Measurements from ENCODE around the gene VDAC2.
A peak's percentile ranks its signal among the peaks of the same experiment; 100 is the strongest.

VDAC2 gene

DNA sequence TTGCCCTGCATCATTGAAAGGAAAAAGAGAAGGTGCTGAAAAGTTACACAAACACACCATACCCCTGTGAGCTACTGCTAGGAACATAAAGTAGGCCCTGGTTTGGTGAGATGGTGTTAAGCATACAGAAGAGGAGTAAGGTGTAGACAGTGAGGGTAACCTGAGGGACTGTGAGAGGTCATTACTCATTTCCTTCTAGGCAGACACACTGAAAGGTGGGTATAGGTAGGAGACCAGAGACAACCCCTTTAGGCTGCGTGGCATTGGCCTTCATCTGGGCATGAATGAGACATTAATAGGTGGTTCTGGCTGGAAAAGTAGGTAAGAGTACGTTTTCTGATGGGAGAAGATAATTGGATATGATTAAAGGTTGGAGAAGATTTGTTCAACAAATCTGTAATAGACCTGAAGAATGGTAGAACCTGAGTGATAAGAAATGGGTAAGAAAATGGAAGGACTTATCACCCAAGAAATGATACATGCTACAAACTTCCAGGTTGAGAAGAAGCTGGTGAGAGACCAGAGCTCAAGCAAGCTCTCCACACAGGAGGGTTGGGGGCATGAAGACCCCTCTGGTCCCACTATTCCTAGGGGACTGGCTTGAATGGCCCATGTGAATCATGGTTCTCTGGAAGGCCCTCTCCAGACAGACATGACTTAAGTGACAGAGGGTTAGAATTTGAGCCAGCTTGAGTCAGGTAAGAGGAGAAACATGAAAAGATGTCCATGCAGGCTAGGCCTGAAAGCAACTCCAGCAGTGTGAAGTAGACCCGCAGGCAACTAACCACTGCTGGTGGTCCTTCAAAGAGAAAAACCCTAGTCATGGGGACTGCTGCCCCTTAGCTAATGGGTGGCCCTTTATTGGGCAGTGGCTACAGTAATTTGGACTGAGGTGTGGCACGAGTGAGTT, 21.3 kb downstream of the VDAC2 start:
- no peak for DNase-seq

DNA sequence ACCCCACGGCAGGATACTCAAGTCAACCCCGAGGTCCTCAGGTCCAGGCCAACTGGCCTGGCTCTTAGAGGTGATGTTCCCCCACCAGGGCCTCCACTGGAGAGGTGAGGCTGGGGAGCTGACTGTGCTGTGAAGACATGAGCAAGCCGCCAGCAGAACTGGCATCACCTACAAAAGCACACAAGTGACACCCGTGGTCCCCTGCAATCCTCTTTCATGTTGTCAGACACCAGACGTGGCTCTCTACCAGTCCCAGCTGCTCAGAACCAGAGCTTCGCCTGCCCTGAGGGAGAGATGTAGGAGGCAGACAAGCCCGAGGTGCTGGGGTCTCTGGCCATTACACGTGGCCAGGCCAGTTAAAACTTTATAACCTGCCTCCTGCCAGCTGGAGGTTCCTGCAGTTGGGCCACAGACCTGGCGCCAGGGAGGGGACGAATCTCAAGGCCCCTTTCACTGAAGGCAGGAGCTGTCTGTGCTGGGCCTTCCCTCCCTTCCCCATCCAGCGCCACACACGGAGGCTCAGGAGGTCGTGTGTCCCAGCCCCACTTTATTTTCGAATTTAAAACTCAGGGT, 22.9 kb downstream of the VDAC2 start:
- DNase-seq = no peak

DNA sequence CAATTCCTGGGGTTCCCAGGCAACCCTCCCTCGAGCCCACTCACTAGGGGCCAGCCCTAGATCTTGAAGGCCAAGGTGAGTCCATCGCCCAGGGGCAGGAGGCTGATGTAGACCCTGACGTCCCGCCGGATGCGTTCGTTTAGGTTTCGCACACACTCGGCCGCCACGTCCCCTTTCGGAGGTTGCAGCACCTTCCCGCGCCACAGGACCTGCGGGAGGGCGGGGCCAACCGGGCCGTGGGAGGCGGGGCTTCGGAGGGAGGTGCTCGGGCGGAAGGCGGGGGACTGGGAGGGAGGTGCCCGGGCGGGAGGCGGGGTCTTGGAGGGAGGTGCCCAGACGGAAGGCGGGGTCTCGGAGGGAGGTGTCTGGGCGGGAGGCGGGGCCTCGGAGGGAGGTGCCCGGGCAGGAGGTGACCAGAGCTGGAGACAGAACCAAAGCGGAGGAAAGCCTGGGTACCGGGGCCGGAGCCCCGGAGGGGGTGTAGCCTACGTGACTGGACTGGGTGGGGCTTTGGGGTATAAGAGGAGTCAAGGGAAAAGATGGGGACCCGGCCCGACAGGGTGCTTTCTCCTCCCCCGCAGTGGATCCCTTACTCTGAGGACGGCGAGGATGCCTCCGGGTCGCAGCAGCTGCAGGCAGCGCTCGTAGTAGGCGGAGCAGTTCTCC, 23.6 kb downstream of the VDAC2 start:
- DNase-seq = peak; percentile 99

- DNase-seq = peak; percentile 55
Observed at GRCh38 chr10:75234683-75235374, 24.2 kb downstream of the VDAC2 start.

- peak; percentile 97 for DNase-seq
Observed at GRCh38 chr10:75235375-75236177, 25.0 kb downstream of the VDAC2 start, which contains the start of gene COMTD1. COMTD1 (minus strand) TSS chr10:75235957; CDS start chr10:75235928, 29 bp downstream.

- DNase-seq = no peak
Observed at GRCh38 chr10:75236178-75236825, 25.7 kb downstream of the VDAC2 start.

GRCh38 chr10:75238182-75239095, 27.8 kb downstream of the VDAC2 start:
- DNase-seq = no peak

- DNase-seq = no peak
Observed at GRCh38 chr10:75239096-75239790, 28.6 kb downstream of the VDAC2 start.

- no peak for DNase-seq
Observed at GRCh38 chr10:75240329-75241076, 29.9 kb downstream of the VDAC2 start.

- DNase-seq = no peak
Observed at GRCh38 chr10:75243426-75243825, 32.8 kb downstream of the VDAC2 start.

DNA sequence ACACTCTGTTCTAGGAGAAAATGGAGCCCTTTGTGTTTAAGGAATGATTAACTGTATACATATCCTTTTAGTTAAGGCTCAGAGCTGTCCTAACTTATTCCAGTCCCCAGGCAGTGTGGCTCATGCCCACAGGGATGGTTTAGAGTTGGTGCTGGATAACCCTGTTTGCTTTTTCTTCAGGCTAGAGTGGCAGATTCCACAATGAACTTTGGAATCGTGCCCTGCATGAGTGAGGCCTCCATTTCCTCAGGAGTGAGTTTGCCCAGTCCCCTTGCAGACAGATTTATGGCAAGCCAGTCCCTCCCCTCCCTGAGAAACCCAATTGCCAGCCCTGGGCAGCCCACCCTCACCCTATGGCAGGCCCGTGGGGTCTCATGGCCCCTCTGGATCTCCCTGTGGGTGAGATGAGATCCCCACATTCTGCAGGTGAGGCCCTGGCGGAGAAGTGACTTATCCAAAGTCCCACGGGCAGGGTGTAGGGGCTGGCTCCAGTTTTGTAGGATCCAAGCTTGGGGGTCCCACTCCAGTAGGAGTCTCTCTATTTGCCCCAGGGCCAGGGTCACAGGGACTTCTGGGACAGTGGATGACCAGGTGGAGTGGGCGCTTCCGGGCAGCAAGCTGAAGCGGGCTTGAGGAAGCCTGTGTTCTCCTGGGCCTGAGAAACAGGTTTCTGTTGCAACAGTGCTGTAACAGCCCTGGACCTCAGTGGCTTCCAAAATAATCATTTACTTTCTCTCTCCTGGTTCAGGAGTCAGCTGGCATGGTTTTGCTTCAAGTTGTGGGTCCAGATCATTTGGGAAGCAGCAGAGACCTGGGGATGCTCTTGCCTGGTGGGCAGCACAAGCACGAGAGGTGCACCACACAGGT, 34.1 kb downstream of the VDAC2 start:
- no peak for DNase-seq

DNA sequence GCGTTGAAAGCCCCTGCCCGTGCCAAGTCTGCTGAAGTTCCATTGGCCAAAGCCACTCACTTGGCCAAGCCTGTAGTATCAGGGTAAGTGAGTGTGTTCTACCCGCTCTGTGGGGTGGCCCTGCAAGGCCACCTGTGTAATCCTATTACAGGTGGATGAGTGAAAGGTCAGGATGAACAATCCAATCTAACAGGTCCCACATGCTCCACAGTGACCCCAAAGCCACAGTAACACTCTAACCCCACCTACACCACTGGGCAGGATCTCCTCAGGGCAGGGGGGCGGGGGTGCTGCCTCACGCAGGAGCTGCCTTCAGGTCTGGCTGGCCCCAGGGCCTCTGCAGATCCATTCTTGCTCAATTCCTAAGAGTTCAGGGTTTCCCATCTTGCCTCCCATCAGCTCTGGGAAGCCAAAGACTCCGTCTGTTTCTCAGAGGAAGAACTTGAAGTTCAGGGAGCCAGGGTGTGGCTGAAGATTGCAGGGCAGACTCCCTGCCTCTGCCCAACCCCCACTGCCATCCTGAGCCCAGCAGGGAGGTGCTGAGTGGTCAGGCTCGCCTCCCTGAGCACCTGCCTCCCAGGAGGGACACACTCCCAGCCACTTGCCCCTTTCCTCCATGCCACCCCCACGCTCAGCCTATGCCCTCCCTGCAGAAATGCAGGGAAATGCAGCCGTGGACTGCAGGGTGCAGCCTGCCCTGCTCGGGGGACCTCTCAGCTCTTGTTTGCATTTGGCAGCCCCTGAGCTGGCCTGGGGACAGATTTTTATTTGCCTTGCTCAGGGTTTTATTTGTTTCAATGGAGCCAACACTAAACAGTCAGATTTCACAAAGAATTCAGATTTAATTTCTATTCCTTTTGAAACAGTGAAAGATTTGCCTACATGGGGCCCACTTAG, 35.0 kb downstream of the VDAC2 start:
- no peak for DNase-seq

DNA sequence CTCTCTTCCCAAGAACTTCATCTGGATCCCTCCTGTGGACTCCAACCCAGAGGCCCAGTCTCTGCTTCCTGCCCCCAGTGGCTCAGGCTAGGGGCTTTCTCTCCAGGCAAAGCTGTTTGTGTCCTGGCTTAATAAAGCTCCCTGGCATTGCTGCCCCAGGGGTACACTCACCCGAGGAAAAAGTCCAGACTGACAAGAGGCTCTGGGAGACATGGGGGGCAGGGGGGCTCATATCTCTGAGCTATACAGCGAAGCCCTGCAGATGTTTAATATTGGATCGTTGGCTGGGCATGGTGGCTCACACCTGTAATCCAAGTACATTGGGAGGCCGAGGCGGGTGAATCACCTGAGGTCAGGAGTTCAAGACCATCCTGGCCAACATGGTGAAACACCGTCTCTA, 35.9 kb downstream of the VDAC2 start:
- DNase-seq = no peak

- DNase-seq = no peak
Observed at GRCh38 chr10:75247797-75248196, 37.2 kb downstream of the VDAC2 start.

- no peak for DNase-seq
Observed at GRCh38 chr10:75250934-75251333, 40.3 kb downstream of the VDAC2 start.

DNA sequence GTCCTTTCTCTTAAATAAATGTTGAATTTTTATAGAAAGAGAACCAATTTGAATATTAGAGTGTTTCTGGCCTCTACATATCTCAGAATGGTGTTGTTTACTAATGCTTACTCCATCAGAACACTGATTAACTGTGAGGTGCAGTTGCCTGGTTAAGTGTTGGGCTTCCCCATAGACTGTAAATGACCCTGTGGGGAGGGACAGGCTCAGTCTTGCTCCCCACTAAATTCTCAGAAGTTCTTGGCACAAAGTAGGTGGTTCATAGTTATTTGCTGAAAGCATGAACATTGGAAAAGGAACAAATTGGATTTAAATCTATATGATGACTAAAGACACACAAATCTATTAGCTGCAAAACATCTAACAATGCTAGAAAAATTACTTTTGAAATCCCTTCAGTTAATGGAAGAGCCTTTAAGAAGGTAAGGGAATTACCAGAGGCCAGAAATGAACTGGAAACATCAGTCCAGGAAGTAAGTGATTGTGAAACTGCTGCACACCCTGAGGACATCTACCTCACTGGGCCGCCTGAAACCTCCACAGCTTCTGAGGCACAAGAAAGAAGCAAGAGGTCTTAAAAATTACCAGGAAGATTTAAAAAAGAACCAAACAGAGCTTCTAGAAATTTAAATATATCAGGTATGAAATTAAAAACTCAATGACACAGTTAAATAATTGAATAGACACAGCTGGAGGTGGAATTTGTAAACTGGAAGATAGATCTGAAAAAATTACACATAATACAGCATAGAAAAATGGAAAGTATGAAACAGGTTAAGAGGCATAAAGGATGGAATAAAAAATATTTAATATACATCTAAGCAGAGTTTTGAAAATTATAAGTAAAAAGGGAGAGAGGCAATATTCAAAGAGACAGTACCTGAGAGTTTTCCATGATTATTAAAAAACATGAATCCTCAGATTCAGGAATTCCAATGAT, 43.0 kb downstream of the VDAC2 start:
- no peak for DNase-seq
